ENCODE data around the gene PKM. TPM values are rescaled to one million over a fixed set of nuclear protein-coding genes. Genes with fewer than 3 reads are reported as not detected.

The PKM gene
- total RNA-seq, 1 donor = 2,299 TPM

GRCh38 chr15:72229076-72229946 is 1.7 kb downstream of the PKM start:
- peak; percentile 92 for DNase-seq (ENCODE audit: insufficient read length, low spot score, missing footprints)
- H3K79me2 ChIP-seq (ENCODE audit: insufficient read depth, low read length) = peaks cover 32% of the 10 kb centered on the region
- no peaks in the 10 kb centered on the region for H3K27me3 ChIP-seq (ENCODE audit: insufficient read depth, low read length)
- H3K4me3 ChIP-seq (ENCODE audit: insufficient read depth, low read length) = peak overlapping the region; percentile 95
- peaks cover 7% of the 10 kb centered on the region for H3K36me3 ChIP-seq (ENCODE audit: insufficient read depth, low read length)
- no peak overlapping the region for H2AFZ ChIP-seq (ENCODE audit: low read length)
- H3K27ac ChIP-seq (ENCODE audit: low read depth, low read length) = peak overlapping the region; percentile 98
- H3K9me3 ChIP-seq (ENCODE audit: low read depth, low read length) = no peaks in the 10 kb centered on the region
- no peak for TF ChIP-seq CTCF (IDR thresholded peaks at IDR 0.05; ENCODE audit: extremely low read depth, low read depth, low read length)
- peaks cover 50% of the 10 kb centered on the region for H3K4me1 ChIP-seq (ENCODE audit: insufficient read depth, low read length)
- H3K4me2 ChIP-seq (ENCODE audit: insufficient read depth, low read length) = peak overlapping the region; percentile 98
- peaks cover 22% of the 10 kb centered on the region for H4K20me1 ChIP-seq (ENCODE audit: insufficient read depth, low read length)

- no peaks in the 10 kb centered on the region for H3K9me3 ChIP-seq (ENCODE audit: low read depth, low read length)
- H3K4me1 ChIP-seq (ENCODE audit: insufficient read depth, low read length) = peaks cover 64% of the 10 kb centered on the region
These were observed 3.3 kb downstream of the PKM start for GRCh38 chr15:72227720-72228119.

DNA sequence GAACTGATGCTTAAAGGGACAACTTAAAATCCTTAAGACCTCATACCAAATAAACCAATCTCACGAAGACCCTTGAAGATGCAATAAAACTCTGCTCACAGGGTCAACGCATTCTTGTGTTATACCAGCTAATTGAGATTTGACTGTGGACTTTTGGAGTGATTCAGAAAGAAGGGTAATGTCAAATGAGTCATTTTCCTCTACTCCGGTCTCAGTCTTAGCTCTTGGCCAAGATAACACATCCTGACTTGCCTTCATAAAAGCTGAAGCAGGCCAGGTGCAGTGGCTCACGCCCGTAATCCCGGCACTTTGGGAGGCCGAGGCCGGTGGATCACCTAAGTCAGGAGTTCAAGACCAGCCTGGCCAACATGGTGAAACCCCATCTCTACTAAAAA is 3.8 kb downstream of the PKM start:
- peaks cover 27% of the 10 kb centered on the region for H3K36me3 ChIP-seq (ENCODE audit: insufficient read depth, low read length)
- no peak for TF ChIP-seq CTCF (IDR thresholded peaks at IDR 0.05; ENCODE audit: extremely low read depth, low read depth, low read length)
- peak overlapping the region; percentile 95 for H3K4me3 ChIP-seq (ENCODE audit: insufficient read depth, low read length)
- H4K20me1 ChIP-seq (ENCODE audit: insufficient read depth, low read length) = peaks cover 43% of the 10 kb centered on the region
- H3K27ac ChIP-seq (ENCODE audit: low read depth, low read length) = peak overlapping the region; percentile 98
- H2AFZ ChIP-seq (ENCODE audit: low read length) = no peak overlapping the region
- H3K9me3 ChIP-seq (ENCODE audit: low read depth, low read length) = no peaks in the 10 kb centered on the region
- DNase-seq (ENCODE audit: insufficient read length, low spot score, missing footprints) = peak; percentile 92
- peaks cover 64% of the 10 kb centered on the region for H3K4me1 ChIP-seq (ENCODE audit: insufficient read depth, low read length)
- H3K79me2 ChIP-seq (ENCODE audit: insufficient read depth, low read length) = peaks cover 50% of the 10 kb centered on the region
- H3K27me3 ChIP-seq (ENCODE audit: insufficient read depth, low read length) = no peaks in the 10 kb centered on the region
- H3K4me2 ChIP-seq (ENCODE audit: insufficient read depth, low read length) = peak overlapping the region; percentile 98

More at GRCh38 chr15:72227720-72228119, 3.3 kb downstream of the PKM start:
- Histone ChIP-seq H3K4me2 (ENCODE audit: insufficient read depth, low read length) (peak overlapping the region; percentile 98), H2AFZ (ENCODE audit: low read length) (no peak overlapping the region), H3K4me3 (ENCODE audit: insufficient read depth, low read length) (peak overlapping the region; percentile 95), H3K36me3 (ENCODE audit: insufficient read depth, low read length) (peaks cover 21% of the 10 kb centered on the region), H3K79me2 (ENCODE audit: insufficient read depth, low read length) (peaks cover 45% of the 10 kb centered on the region), H3K27me3 (ENCODE audit: insufficient read depth, low read length) (no peaks in the 10 kb centered on the region), H4K20me1 (ENCODE audit: insufficient read depth, low read length) (peaks cover 37% of the 10 kb centered on the region), H3K27ac (ENCODE audit: low read depth, low read length) (peak overlapping the region; percentile 98)
- TF ChIP-seq CTCF (IDR thresholded peaks at IDR 0.05; ENCODE audit: extremely low read depth, low read depth, low read length) = no peak
- no peak for DNase-seq (ENCODE audit: insufficient read length, low spot score, missing footprints)

DNA sequence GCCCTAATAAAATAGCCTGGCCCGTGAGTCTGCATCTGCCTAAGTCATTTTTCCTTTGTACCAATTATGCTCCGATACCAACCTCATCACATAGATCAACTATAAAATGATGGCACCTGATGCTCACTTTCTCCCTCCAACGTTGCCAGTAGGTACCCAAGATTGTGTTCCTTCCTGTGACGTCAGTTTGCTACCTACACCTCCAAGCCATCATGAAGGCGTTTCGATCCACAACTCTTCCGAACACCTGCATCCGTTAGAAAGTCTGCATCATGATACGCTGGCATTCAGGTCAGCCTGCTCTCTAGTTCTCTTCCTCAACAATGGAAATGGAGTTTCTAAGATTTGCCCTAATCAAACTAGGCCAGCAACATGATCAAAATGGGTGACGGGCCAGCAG is 7.7 kb downstream of the PKM start:
- Histone ChIP-seq H3K27ac (ENCODE audit: low read depth, low read length) (peak overlapping the region; percentile 71), H3K79me2 (ENCODE audit: insufficient read depth, low read length) (peaks cover 78% of the 10 kb centered on the region), H3K4me2 (ENCODE audit: insufficient read depth, low read length) (peak overlapping the region; percentile 49), H4K20me1 (ENCODE audit: insufficient read depth, low read length) (peaks cover 77% of the 10 kb centered on the region), H3K4me1 (ENCODE audit: insufficient read depth, low read length) (peaks cover 60% of the 10 kb centered on the region), H3K4me3 (ENCODE audit: insufficient read depth, low read length) (no peak overlapping the region), H3K27me3 (ENCODE audit: insufficient read depth, low read length) (no peaks in the 10 kb centered on the region), H3K9me3 (ENCODE audit: low read depth, low read length) (no peaks in the 10 kb centered on the region), H3K36me3 (ENCODE audit: insufficient read depth, low read length) (peaks cover 65% of the 10 kb centered on the region), H2AFZ (ENCODE audit: low read length) (no peak overlapping the region)
- no peak for TF ChIP-seq CTCF (IDR thresholded peaks at IDR 0.05; ENCODE audit: extremely low read depth, low read depth, low read length)
- DNase-seq (ENCODE audit: insufficient read length, low spot score, missing footprints) = no peak
